H9 (cell line): ENCODE results near the gene PLA2G4E. TPM values are rescaled to one million over a fixed set of nuclear protein-coding genes. Genes with fewer than 3 reads are reported as not detected.

ENCODE experiments used
- DNase-seq: peaks from one replicate; pipeline ENCODE4 v3.0.0-alpha.2; 2017
- H2AFZ ChIP-seq: one replicate; pipeline ENCODE4 v1.6.1; 2013; ENCODE audit warnings: mild to moderate bottlenecking, low read length, control low read depth, moderate library complexity
- H2AK5ac ChIP-seq: 2 replicates; pipeline ENCODE4 v1.6.1; 2013; ENCODE audit warnings: low read length, control low read depth, mixed read lengths; ENCODE audit not compliant: insufficient read length
- H2BK120ac ChIP-seq: one replicate; pipeline ENCODE4 v1.6.1; 2013; ENCODE audit warnings: low read depth, mild to moderate bottlenecking, low read length, control low read depth, inconsistent platforms; ENCODE audit not compliant: poor library complexity, severe bottlenecking
- H2BK12ac ChIP-seq: 2 replicates; pipeline ENCODE4 v1.6.1; 2013; ENCODE audit warnings: low read length, control low read depth, mixed read lengths, low read depth; ENCODE audit not compliant: insufficient read length
- H2BK15ac ChIP-seq: 2 replicates; pipeline ENCODE4 v1.6.1; 2013; ENCODE audit warnings: low read depth, low read length, control low read depth
- H2BK20ac ChIP-seq: one replicate; pipeline ENCODE4 v1.6.1; 2013; ENCODE audit warnings: low read depth, mild to moderate bottlenecking, low read length, control low read depth, inconsistent platforms; ENCODE audit not compliant: poor library complexity, severe bottlenecking
- H2BK5ac ChIP-seq: 2 replicates; pipeline ENCODE4 v1.6.1; 2013; ENCODE audit warnings: low read length, control low read depth, mixed read lengths; ENCODE audit not compliant: insufficient read length
- H3K14ac ChIP-seq: 2 replicates; pipeline ENCODE4 v1.6.1; 2013; ENCODE audit warnings: low read length, control low read depth; ENCODE audit not compliant: insufficient read depth
- H3K18ac ChIP-seq: 2 replicates; pipeline ENCODE4 v1.6.1; 2013; ENCODE audit warnings: low read depth, mild to moderate bottlenecking, mixed read lengths, low read length, control low read depth; ENCODE audit not compliant: insufficient read length
- H3K23ac ChIP-seq: 2 replicates; pipeline ENCODE4 v1.6.1; 2013; ENCODE audit warnings: low read length, control low read depth, mixed read lengths, low read depth; ENCODE audit not compliant: insufficient read length
- H3K23me2 ChIP-seq: 2 replicates; pipeline ENCODE4 v1.6.1; 2013; ENCODE audit warnings: low read depth, mild to moderate bottlenecking, mixed read lengths, low read length, control low read depth; ENCODE audit not compliant: insufficient read length, poor library complexity, severe bottlenecking
- H3K27ac ChIP-seq: 2 replicates; pipeline ENCODE4 v1.5.1; 2013; ENCODE audit warnings: low read length, control low read depth, mixed read lengths, low read depth; ENCODE audit not compliant: insufficient read length
- H3K27me3 ChIP-seq: 2 replicates; pipeline ENCODE4 v1.6.1; 2013; ENCODE audit warnings: low read length, control low read depth, inconsistent platforms; ENCODE audit not compliant: insufficient read depth
- H3K4ac ChIP-seq: 2 replicates; pipeline ENCODE4 v1.6.1; 2013; ENCODE audit warnings: low read depth, mild to moderate bottlenecking, control low read depth, inconsistent platforms, low read length, moderate library complexity
- H3K4me1 ChIP-seq: 2 replicates; pipeline ENCODE4 v1.6.1; 2013; ENCODE audit warnings: low read length, control low read depth, inconsistent platforms; ENCODE audit not compliant: insufficient read depth
- H3K4me2 ChIP-seq: 2 replicates; pipeline ENCODE4 v1.6.1; 2013; ENCODE audit warnings: low read length, control low read depth, mixed read lengths; ENCODE audit not compliant: insufficient read length, insufficient read depth
- H3K56ac ChIP-seq: 2 replicates; pipeline ENCODE4 v1.6.1; 2013; ENCODE audit warnings: low read depth, mild to moderate bottlenecking, mixed read lengths, low read length, control low read depth; ENCODE audit not compliant: insufficient read length
- H3K79me1 ChIP-seq: 2 replicates; pipeline ENCODE4 v1.6.1; 2013; ENCODE audit warnings: low read depth, mild to moderate bottlenecking, moderate library complexity, low read length, control low read depth, inconsistent platforms; ENCODE audit not compliant: insufficient read depth, poor library complexity, severe bottlenecking
- H3K79me2 ChIP-seq: 2 replicates; pipeline ENCODE4 v1.6.1; 2013; ENCODE audit warnings: low read length, control low read depth, inconsistent platforms; ENCODE audit not compliant: insufficient read depth
- H3K9ac ChIP-seq: 2 replicates; pipeline ENCODE4 v1.6.1; 2013; ENCODE audit warnings: low read length, control low read depth, mixed read lengths; ENCODE audit not compliant: insufficient read length; ENCODE audit errors: extremely low read depth
- H3K9me3 ChIP-seq: one replicate; pipeline ENCODE4 v1.6.1; 2013; ENCODE audit warnings: low read depth, low read length, inconsistent platforms; ENCODE audit not compliant: control insufficient read depth
- H3T11ph ChIP-seq: one replicate; pipeline ENCODE4 v1.6.1; 2013; ENCODE audit warnings: mild to moderate bottlenecking, low read length, control low read depth, inconsistent platforms
- H4K20me1 ChIP-seq: one replicate; pipeline ENCODE4 v1.6.1; 2013; ENCODE audit not compliant: control insufficient read depth, insufficient read length, insufficient read depth
- H4K5ac ChIP-seq: 2 replicates; pipeline ENCODE4 v1.6.1; 2013; ENCODE audit warnings: low read depth, mild to moderate bottlenecking, mixed read lengths, low read length, control low read depth; ENCODE audit not compliant: insufficient read length
- H4K8ac ChIP-seq: replicated peaks from 2 replicates; pipeline ENCODE4 v1.6.1; 2013; ENCODE audit warnings: low read length, control low read depth, mixed read lengths, low read depth; ENCODE audit not compliant: insufficient read length
- H4K91ac ChIP-seq: 2 replicates; pipeline ENCODE4 v1.6.1; 2013; ENCODE audit warnings: low read depth, mild to moderate bottlenecking, moderate library complexity, mixed read lengths, low read length, control low read depth; ENCODE audit not compliant: insufficient read length
- H3K27ac Mint-ChIP-seq, 3 experiments: 2 replicates in 2 of 3; 3 replicates in 1 of 3; pipeline ENCODE4 v1.8.0; 2020 to 2021; ENCODE audit warnings: mixed read lengths in 3 of 3, mild to moderate bottlenecking in 1 of 3, moderate library complexity in 1 of 3
- H3K27me3 Mint-ChIP-seq: 2 replicates; pipeline ENCODE4 v1.8.0; 2021; ENCODE audit warnings: low read depth, mild to moderate bottlenecking, moderate library complexity, mixed read lengths
- H3K36me3 Mint-ChIP-seq, 3 experiments: 2 replicates in 2 of 3; 3 replicates in 1 of 3; pipeline ENCODE4 v1.8.0; 2020 to 2021; ENCODE audit warnings: low read depth in 3 of 3, mixed read lengths in 3 of 3; ENCODE audit not compliant: insufficient read depth in 1 of 3
- H3K4me1 Mint-ChIP-seq, 2 experiments: 2 replicates each; pipeline ENCODE4 v1.8.0; 2020; ENCODE audit warnings: mixed read lengths in 2 of 2
- H3K4me3 Mint-ChIP-seq, 2 experiments: 2 replicates in 1 of 2; 3 replicates in 1 of 2; pipeline ENCODE4 v1.8.0; 2020 to 2021; ENCODE audit warnings: mild to moderate bottlenecking in 2 of 2, mixed read lengths in 2 of 2, moderate library complexity in 1 of 2
- H3K9me3 Mint-ChIP-seq, 2 experiments: 2 replicates in 1 of 2; 3 replicates in 1 of 2; pipeline ENCODE4 v1.8.0; 2020; ENCODE audit warnings: mild to moderate bottlenecking in 2 of 2, mixed read lengths in 2 of 2, moderate library complexity in 1 of 2
- WGBS: extraction: QIAGEN DNeasy Blood & Tissue Kit; methylation state at CpG from one replicate; pipeline ENCODE4 v1.1.7; 2013; ENCODE audit warnings: missing lambda C conversion rate, low lambda C conversion rate, mixed read lengths; ENCODE audit not compliant: insufficient read length; ENCODE audit errors: extremely low coverage; 5-methylcytosine and 5-hydroxymethylcytosine counted together
- total RNA-seq: library from RNA; stranded (reverse); gene quantifications from 2 replicates; pipeline ENCODE4 v1.2.1, GENCODE V29; 2021
- TF ChIP-seq, protein P1 (sequence below): fragments of 200-600 bp; sonication (generic); conservative IDR thresholded peaks from 3 replicates; pipeline ENCODE4 v1.8.0; 2021; ENCODE audit warnings: antibody characterized with exemption, mild to moderate bottlenecking

The PLA2G4E gene
- total RNA-seq, 1 experiment from 2014 or later: not detected

DNA sequence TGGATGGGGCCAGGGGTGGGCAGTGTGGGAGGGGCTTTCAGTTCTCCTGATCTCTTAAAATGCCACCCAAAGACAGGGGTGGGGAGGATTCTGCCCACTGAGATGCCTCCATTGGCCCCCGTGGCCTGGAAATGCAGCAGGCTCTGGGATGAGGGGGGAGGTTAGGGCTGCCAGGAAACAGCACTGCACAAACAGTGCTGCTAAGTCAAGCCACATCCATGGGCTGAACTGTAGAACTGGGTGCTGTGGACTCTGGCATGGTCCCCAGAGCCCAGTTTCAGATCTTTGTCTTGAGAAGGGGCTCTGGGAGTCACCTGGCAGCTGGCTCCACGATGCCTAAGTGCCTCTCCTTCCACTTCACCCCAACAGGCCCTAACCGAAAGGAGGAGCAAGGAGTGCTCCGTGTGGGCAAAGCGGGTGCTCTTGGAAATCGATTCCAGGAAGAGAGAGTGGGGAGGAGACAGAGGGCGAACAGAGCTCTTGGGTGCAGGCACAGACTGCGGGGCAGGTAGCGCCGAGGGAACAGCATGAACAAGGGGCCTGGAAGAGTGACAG lies 7.8 kb downstream of the PLA2G4E start:
- Histone ChIP-seq H2BK5ac (no peak overlapping the region), H3K23ac (no peak overlapping the region), H2BK20ac (no peak overlapping the region), H3K4me2 (no peak overlapping the region), H3K9me3 (no peaks in the 10 kb centered on the region), H2BK12ac (no peak overlapping the region), H3K14ac (no peak overlapping the region), H2BK120ac (no peak overlapping the region), H4K20me1 (no peaks in the 10 kb centered on the region), H3K23me2 (no peaks in the 10 kb centered on the region), H3K56ac (no peak overlapping the region), H2AFZ (no peak overlapping the region), H3K79me2 (no peaks in the 10 kb centered on the region), H4K91ac (no peak overlapping the region), H3K18ac (no peak overlapping the region), H3T11ph (no peak overlapping the region), H3K27me3 (no peaks in the 10 kb centered on the region), H3K4ac (no peak overlapping the region), H2AK5ac (no peak overlapping the region), H3K79me1 (no peaks in the 10 kb centered on the region), H3K9ac (no peak overlapping the region), H3K27ac (no peak overlapping the region), H4K8ac (no peak overlapping the region), H3K4me1 (no peaks in the 10 kb centered on the region), H2BK15ac (no peak overlapping the region), H4K5ac (no peak overlapping the region)
- Mint-ChIP-seq H3K9me3 (no peaks in the 10 kb centered on the region; a peak in 1 of 5 replicates), H3K36me3 (no peaks in the 10 kb centered on the region), H3K4me1 (no peaks in the 10 kb centered on the region; a peak in 4 of 4 replicates), H3K27ac (no peak overlapping the region), H3K27me3 (peaks cover 12% of the 10 kb centered on the region), H3K4me3 (no peak overlapping the region)
- no peak for DNase-seq
- no CpG with 5 or more reads among the region's 10 CpGs for WGBS
- TF ChIP-seq, protein P1, sequence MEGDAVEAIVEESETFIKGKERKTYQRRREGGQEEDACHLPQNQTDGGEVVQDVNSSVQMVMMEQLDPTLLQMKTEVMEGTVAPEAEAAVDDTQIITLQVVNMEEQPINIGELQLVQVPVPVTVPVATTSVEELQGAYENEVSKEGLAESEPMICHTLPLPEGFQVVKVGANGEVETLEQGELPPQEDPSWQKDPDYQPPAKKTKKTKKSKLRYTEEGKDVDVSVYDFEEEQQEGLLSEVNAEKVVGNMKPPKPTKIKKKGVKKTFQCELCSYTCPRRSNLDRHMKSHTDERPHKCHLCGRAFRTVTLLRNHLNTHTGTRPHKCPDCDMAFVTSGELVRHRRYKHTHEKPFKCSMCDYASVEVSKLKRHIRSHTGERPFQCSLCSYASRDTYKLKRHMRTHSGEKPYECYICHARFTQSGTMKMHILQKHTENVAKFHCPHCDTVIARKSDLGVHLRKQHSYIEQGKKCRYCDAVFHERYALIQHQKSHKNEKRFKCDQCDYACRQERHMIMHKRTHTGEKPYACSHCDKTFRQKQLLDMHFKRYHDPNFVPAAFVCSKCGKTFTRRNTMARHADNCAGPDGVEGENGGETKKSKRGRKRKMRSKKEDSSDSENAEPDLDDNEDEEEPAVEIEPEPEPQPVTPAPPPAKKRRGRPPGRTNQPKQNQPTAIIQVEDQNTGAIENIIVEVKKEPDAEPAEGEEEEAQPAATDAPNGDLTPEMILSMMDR: no peak
